ENCODE measurements around the gene CDH23. TPM values are rescaled to one million over a fixed set of nuclear protein-coding genes. Genes with fewer than 3 reads are reported as not detected.
A peak's percentile ranks its signal among the peaks of the same experiment; 100 is the strongest.

Gene CDH23
- total and polyA plus RNA-seq, 2 experiments from 2014 or later = 0.30 to 1.5 TPM

DNA sequence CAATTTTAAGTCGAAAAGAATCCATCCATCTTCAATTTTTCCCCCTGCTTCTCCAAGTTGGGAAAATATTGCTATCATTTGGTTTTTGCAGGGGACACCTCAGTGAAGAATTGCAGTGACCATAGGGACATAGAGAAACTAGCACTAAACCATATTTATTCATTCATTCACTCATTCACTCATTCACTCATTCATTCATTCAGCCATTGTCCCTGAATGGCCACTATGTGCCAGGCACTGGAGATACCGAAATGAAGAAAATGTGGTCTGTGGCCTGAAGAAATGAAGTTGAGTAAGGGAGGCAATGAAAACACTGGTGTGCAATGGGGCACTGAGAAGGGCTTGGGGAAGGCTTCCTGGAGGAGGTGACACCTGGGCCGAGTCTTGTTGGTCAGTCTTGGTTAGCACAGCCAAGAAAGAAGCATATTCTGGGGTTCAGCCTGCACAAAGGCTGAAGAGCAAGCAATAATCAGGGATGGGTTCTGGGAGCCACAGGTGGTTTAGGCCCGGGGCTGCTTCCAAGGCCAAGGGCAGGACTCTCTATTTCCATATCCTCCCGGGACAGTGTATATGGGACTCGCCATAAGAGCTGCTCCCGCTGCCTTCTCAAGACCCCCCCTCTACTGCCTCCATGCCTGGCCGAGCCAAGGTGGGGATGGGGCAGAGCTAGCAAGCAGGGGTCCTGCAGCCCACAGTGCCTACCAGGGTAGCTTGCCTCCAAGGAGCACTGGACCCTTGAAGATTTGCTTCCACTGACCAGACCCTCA lies 348.4 kb downstream of the CDH23 start:
- TF ChIP-seq EZH2 (IDR thresholded peaks at IDR 0.05; ENCODE audit: borderline replicate concordance) = no peak
- TF ChIP-seq EZH2phosphoT487 (IDR thresholded peaks at IDR 0.05; ENCODE audit: low read depth, severe bottlenecking, unreplicated experiment) = no peak
- TF ChIP-seq, protein P1, sequence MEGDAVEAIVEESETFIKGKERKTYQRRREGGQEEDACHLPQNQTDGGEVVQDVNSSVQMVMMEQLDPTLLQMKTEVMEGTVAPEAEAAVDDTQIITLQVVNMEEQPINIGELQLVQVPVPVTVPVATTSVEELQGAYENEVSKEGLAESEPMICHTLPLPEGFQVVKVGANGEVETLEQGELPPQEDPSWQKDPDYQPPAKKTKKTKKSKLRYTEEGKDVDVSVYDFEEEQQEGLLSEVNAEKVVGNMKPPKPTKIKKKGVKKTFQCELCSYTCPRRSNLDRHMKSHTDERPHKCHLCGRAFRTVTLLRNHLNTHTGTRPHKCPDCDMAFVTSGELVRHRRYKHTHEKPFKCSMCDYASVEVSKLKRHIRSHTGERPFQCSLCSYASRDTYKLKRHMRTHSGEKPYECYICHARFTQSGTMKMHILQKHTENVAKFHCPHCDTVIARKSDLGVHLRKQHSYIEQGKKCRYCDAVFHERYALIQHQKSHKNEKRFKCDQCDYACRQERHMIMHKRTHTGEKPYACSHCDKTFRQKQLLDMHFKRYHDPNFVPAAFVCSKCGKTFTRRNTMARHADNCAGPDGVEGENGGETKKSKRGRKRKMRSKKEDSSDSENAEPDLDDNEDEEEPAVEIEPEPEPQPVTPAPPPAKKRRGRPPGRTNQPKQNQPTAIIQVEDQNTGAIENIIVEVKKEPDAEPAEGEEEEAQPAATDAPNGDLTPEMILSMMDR (IDR thresholded peaks at IDR 0.05; ENCODE audit: poor library complexity) = no peak
- H3K79me2 ChIP-seq = no peaks in the 10 kb centered on the region
- H3K27ac ChIP-seq = no peak overlapping the region
- no peak overlapping the region for H3K4me2 ChIP-seq
- no peaks in the 10 kb centered on the region for H4K20me1 ChIP-seq (ENCODE audit: insufficient read depth, poor library complexity, severe bottlenecking)
- no peaks in the 10 kb centered on the region for H3K36me3 ChIP-seq (replicated peaks; ENCODE audit: insufficient read depth, low read depth)
- H3K4me1 ChIP-seq (ENCODE audit: insufficient read depth) = peaks cover 22% of the 10 kb centered on the region
- DNase-seq (ENCODE audit: low spot score) = no peak
- no peaks in the 10 kb centered on the region for H3K9me2 ChIP-seq (replicated peaks; ENCODE audit: insufficient read depth)
- no peak overlapping the region for H2AFZ ChIP-seq
- H3K4me3 ChIP-seq = no peak overlapping the region
- H3K27me3 ChIP-seq = no peaks in the 10 kb centered on the region
- H3K9me3 ChIP-seq (ENCODE audit: low read depth) = no peaks in the 10 kb centered on the region
- 97% methylated on average over 7 of the region's 8 CpGs for WGBS (ENCODE audit: low lambda C conversion rate, missing lambda C conversion rate)

DNA sequence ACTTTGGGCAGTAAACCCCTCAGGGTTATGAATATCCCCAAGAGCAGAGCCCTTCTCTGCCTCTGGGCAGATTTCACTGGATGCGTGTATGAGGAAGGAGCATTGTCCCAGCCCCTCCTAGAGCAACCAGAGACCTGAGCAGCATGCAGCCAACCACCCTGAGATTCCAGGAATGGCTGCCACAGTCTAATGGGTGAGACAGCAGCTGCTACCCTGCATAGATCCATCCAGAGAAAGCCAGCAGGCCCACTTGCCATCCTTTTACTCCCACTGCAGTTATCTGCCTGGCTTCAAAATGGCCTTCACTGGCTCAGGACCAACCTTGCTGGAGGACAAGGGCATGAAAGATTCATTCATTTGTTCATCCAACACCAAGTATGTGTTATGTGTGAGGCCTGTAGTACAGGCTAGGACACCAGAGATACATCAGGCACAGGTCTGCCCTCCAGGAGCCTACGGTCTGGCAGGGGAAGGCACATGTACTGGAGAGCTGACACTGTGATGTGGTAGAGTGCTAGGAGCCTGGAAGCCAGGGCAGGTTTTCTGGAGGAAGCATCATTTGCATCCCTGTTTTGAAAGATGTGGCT lies 349.0 kb downstream of the CDH23 start:
- Histone ChIP-seq H2AFZ (no peak overlapping the region), H3K27me3 (no peaks in the 10 kb centered on the region), H4K20me1 (ENCODE audit: insufficient read depth, poor library complexity, severe bottlenecking) (no peaks in the 10 kb centered on the region), H3K9me2 (replicated peaks; ENCODE audit: insufficient read depth) (no peaks in the 10 kb centered on the region), H3K4me3 (no peak overlapping the region), H3K27ac (peak overlapping the region; percentile 68), H3K36me3 (replicated peaks; ENCODE audit: insufficient read depth, low read depth) (no peaks in the 10 kb centered on the region), H3K79me2 (no peaks in the 10 kb centered on the region), H3K4me1 (ENCODE audit: insufficient read depth) (peaks cover 22% of the 10 kb centered on the region), H3K9me3 (ENCODE audit: low read depth) (no peaks in the 10 kb centered on the region), H3K4me2 (no peak overlapping the region)
- TF ChIP-seq EZH2phosphoT487 (IDR thresholded peaks at IDR 0.05; ENCODE audit: low read depth, severe bottlenecking, unreplicated experiment) (no peak), EZH2 (IDR thresholded peaks at IDR 0.05; ENCODE audit: borderline replicate concordance) (no peak)
- TF ChIP-seq, protein P1 (IDR thresholded peaks at IDR 0.05; ENCODE audit: poor library complexity) = no peak
- no peak for DNase-seq (ENCODE audit: low spot score)
- 93% methylated on average over 2 of the region's 2 CpGs for WGBS (ENCODE audit: low lambda C conversion rate, missing lambda C conversion rate)

DNA sequence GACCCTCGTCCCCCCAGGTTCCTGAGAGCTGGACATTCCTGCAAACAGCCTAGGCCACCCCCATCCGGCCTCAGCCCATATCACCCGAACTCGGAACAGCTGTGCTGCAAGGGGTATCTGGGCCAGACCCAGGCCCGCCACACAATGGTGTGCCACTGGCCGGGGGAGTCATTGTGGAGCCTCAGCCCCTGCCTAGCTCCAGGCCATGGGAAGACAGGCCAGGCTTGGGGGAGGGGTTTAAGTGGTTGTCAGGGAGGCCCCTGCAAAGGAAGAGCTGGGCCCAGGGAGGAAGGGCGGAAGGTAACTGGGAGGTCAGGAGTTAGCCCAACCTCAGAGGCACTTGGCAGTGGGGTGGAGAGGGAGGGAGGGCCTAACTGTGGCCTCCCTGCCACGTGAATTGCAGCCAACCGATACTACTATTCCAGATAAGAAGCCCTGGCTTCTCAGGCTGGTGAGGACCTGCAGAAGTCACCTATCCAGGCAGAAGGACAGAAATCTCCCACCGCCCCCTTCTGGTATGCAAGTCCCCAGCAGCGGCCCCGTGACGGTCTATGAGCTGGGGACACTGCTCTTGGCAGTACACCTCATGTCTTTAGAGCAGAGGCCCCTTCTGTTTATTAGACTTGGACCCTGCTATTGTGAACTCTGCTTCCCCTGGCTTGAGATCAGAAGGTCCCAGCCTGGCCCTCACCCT lies 349.8 kb downstream of the CDH23 start:
- Histone ChIP-seq H3K9me3 (ENCODE audit: low read depth) (no peaks in the 10 kb centered on the region), H3K27ac (peak overlapping the region; percentile 68), H3K79me2 (no peaks in the 10 kb centered on the region), H3K4me1 (ENCODE audit: insufficient read depth) (peaks cover 22% of the 10 kb centered on the region), H3K4me3 (no peak overlapping the region), H3K27me3 (no peaks in the 10 kb centered on the region), H3K9me2 (replicated peaks; ENCODE audit: insufficient read depth) (no peaks in the 10 kb centered on the region), H2AFZ (no peak overlapping the region), H3K4me2 (no peak overlapping the region), H3K36me3 (replicated peaks; ENCODE audit: insufficient read depth, low read depth) (no peaks in the 10 kb centered on the region), H4K20me1 (ENCODE audit: insufficient read depth, poor library complexity, severe bottlenecking) (no peaks in the 10 kb centered on the region)
- peak; percentile 77 for DNase-seq (ENCODE audit: low spot score)
- WGBS (ENCODE audit: low lambda C conversion rate, missing lambda C conversion rate) = 57% methylated on average over 13 of the region's 13 CpGs
- TF ChIP-seq EZH2phosphoT487 (IDR thresholded peaks at IDR 0.05; ENCODE audit: low read depth, severe bottlenecking, unreplicated experiment) = no peak
- TF ChIP-seq, protein P1 (IDR thresholded peaks at IDR 0.05; ENCODE audit: poor library complexity) = peak; percentile 17
